ENCODE results near the gene FSTL5. TPM values are rescaled to one million over a fixed set of nuclear protein-coding genes. Genes with fewer than 3 reads are reported as not detected.

The FSTL5 gene
- total RNA-seq, 1 donor, result not detected

DNA sequence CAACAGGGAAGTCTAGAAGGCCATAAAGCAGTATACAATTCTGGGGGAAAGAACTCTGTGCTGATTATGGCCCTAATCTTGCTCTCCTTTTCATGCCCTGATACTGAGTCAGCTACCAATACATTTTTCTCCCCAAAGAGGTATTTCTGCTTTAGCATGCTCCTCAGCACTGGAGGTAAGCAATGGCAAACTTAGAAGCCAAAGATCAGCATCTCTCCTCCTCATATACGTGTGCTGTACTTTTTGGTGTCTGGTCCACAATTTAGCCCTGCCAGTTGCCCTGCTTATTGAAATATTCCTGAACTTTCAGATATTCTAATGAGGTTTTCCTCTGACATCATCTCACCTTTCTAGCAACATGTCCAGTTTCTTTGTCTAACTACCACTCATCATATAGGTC, 226.2 kb downstream of the FSTL5 start:
- Histone ChIP-seq H3K9me3 (ENCODE audit: low read depth, low read length) (no peaks in the 10 kb centered on the region), H3K4me2 (ENCODE audit: insufficient read depth, low read length) (no peak overlapping the region), H3K27me3 (ENCODE audit: insufficient read depth, low read length) (no peaks in the 10 kb centered on the region), H3K79me2 (ENCODE audit: insufficient read depth, low read length) (no peaks in the 10 kb centered on the region), H3K36me3 (ENCODE audit: insufficient read depth, low read length) (no peaks in the 10 kb centered on the region), H3K4me1 (ENCODE audit: insufficient read depth, low read length) (no peaks in the 10 kb centered on the region), H4K20me1 (ENCODE audit: insufficient read depth, low read length) (no peaks in the 10 kb centered on the region), H3K27ac (ENCODE audit: low read depth, low read length) (no peak overlapping the region), H2AFZ (ENCODE audit: low read length) (no peak overlapping the region), H3K4me3 (ENCODE audit: insufficient read depth, low read length) (no peak overlapping the region)
- TF ChIP-seq CTCF (IDR thresholded peaks at IDR 0.05; ENCODE audit: extremely low read depth, low read depth, low read length), result no peak
- DNase-seq (ENCODE audit: insufficient read length, low spot score, missing footprints), result no peak

DNA sequence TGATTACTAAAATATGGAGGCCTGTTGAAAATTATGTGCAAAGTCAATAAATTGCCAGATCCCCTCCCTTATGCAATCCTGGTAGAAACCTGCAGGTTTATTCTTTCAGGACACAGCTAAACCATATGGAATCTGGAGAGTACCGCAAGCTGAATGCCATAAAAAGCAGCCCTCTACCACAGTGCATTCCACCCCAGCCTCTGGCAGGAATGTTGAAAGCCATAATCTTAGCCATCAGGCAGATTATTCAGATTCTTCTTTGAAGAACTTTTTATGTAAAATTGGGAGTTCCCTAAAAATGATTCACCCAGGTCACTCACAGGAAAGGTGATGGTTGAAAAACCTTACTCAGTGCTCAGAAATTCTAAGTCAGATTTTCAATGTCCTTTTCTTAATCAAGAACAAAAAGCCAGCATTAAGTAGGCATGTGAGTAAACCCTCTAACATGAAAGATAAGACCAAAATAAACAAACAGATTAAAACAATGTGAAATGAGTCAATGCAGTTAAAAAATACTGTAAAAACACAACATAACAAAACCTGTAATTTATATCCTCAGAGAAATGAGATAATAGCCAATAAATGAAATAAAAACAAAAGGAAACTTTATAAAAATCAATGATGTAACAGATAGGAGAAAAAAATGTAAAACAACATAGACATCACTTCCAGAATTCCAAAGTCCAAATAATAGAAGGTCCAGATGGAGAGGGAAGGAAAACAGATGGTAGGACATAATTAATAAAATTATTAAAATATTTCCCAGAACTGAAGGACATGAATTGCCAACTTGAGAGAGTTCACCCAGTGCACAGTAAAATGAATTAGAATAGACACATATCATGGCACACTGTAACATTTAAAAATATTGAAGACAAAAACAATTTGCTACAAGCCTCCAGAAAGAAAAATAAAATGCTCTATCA, 226.9 kb downstream of the FSTL5 start:
- no peak for TF ChIP-seq CTCF (IDR thresholded peaks at IDR 0.05; ENCODE audit: extremely low read depth, low read depth, low read length)
- Histone ChIP-seq H3K4me1 (ENCODE audit: insufficient read depth, low read length) (no peaks in the 10 kb centered on the region), H3K79me2 (ENCODE audit: insufficient read depth, low read length) (no peaks in the 10 kb centered on the region), H3K36me3 (ENCODE audit: insufficient read depth, low read length) (no peaks in the 10 kb centered on the region), H3K4me3 (ENCODE audit: insufficient read depth, low read length) (no peak overlapping the region), H4K20me1 (ENCODE audit: insufficient read depth, low read length) (no peaks in the 10 kb centered on the region), H3K9me3 (ENCODE audit: low read depth, low read length) (peaks cover under 1% of the 10 kb centered on the region), H2AFZ (ENCODE audit: low read length) (no peak overlapping the region), H3K4me2 (ENCODE audit: insufficient read depth, low read length) (no peak overlapping the region), H3K27ac (ENCODE audit: low read depth, low read length) (no peak overlapping the region), H3K27me3 (ENCODE audit: insufficient read depth, low read length) (no peaks in the 10 kb centered on the region)
- no peak for DNase-seq (ENCODE audit: insufficient read length, low spot score, missing footprints)

DNA sequence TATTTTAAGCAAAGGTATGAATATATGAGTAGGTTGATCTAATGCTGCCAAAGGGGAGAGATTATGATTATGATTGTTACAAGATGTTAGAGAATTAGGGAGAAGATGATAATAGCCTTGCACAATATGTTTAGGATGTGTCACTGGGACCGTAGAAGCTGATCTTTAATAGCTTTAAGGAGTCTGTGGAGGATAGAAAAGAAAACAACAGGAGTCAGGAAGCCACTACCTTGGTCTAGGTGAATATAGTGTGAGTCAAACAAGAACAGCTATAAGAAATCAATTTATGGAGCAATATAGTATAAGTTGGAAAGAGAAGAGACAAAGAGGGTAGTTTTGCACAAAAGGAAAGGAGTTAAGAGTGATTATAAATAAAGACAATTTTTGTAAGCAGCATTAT, 232.7 kb downstream of the FSTL5 start:
- peaks cover 4% of the 10 kb centered on the region for H3K9me3 ChIP-seq (ENCODE audit: low read depth, low read length)
- no peaks in the 10 kb centered on the region for H3K4me1 ChIP-seq (ENCODE audit: insufficient read depth, low read length)
- no peak overlapping the region for H3K4me3 ChIP-seq (ENCODE audit: insufficient read depth, low read length)
- no peaks in the 10 kb centered on the region for H3K79me2 ChIP-seq (ENCODE audit: insufficient read depth, low read length)
- no peak for DNase-seq (ENCODE audit: insufficient read length, low spot score, missing footprints)
- H3K36me3 ChIP-seq (ENCODE audit: insufficient read depth, low read length), result no peaks in the 10 kb centered on the region
- no peaks in the 10 kb centered on the region for H4K20me1 ChIP-seq (ENCODE audit: insufficient read depth, low read length)
- no peak overlapping the region for H3K27ac ChIP-seq (ENCODE audit: low read depth, low read length)
- H2AFZ ChIP-seq (ENCODE audit: low read length), result no peak overlapping the region
- no peaks in the 10 kb centered on the region for H3K27me3 ChIP-seq (ENCODE audit: insufficient read depth, low read length)
- H3K4me2 ChIP-seq (ENCODE audit: insufficient read depth, low read length), result no peak overlapping the region
- no peak for TF ChIP-seq CTCF (IDR thresholded peaks at IDR 0.05; ENCODE audit: extremely low read depth, low read depth, low read length)

- TF ChIP-seq CTCF (IDR thresholded peaks at IDR 0.05; ENCODE audit: extremely low read depth, low read depth, low read length), result no peak
- no peak overlapping the region for H3K27ac ChIP-seq (ENCODE audit: low read depth, low read length)
- DNase-seq (ENCODE audit: insufficient read length, low spot score, missing footprints), result no peak
- no peak overlapping the region for H3K4me2 ChIP-seq (ENCODE audit: insufficient read depth, low read length)
- H3K36me3 ChIP-seq (ENCODE audit: insufficient read depth, low read length), result no peaks in the 10 kb centered on the region
- H3K9me3 ChIP-seq (ENCODE audit: low read depth, low read length), result peaks cover 4% of the 10 kb centered on the region
- H4K20me1 ChIP-seq (ENCODE audit: insufficient read depth, low read length), result no peaks in the 10 kb centered on the region
- no peaks in the 10 kb centered on the region for H3K4me1 ChIP-seq (ENCODE audit: insufficient read depth, low read length)
- H3K79me2 ChIP-seq (ENCODE audit: insufficient read depth, low read length), result no peaks in the 10 kb centered on the region
- H2AFZ ChIP-seq (ENCODE audit: low read length), result no peak overlapping the region
- no peaks in the 10 kb centered on the region for H3K27me3 ChIP-seq (ENCODE audit: insufficient read depth, low read length)
- no peak overlapping the region for H3K4me3 ChIP-seq (ENCODE audit: insufficient read depth, low read length)
Observed at GRCh38 chr4:161929956-161930355, 233.8 kb downstream of the FSTL5 start.

Measured in osteoblast (primary cell).